Osteoblast (primary cell): ENCODE results near the gene SYT9. TPM values are rescaled to one million over a fixed set of nuclear protein-coding genes. Genes with fewer than 3 reads are reported as not detected.

ENCODE experiments used
- DNase-seq: peaks from one replicate; pipeline ENCODE4 v3.0.0; 2011; ENCODE audit warnings: low spot score, mixed read lengths; ENCODE audit not compliant: insufficient read length; ENCODE audit errors: missing footprints
- H2AFZ ChIP-seq: 2 replicates; pipeline ENCODE4 v1.6.0; 2011; ENCODE audit warnings: mild to moderate bottlenecking, low read length
- H3K27ac ChIP-seq: 2 replicates; pipeline ENCODE4 v1.5.1; 2011; ENCODE audit warnings: mild to moderate bottlenecking, low read depth, low read length, moderate library complexity
- H3K27me3 ChIP-seq: 2 replicates; pipeline ENCODE4 v1.6.0; 2012; ENCODE audit warnings: mild to moderate bottlenecking, control low read depth, inconsistent platforms, low read length, moderate library complexity; ENCODE audit not compliant: insufficient read depth
- H3K36me3 ChIP-seq: 2 replicates; pipeline ENCODE4 v1.5.1; 2011; ENCODE audit warnings: mild to moderate bottlenecking, low read length, control low read depth, moderate library complexity; ENCODE audit not compliant: insufficient read depth
- H3K4me1 ChIP-seq: 2 replicates; pipeline ENCODE4 v1.5.1; 2011; ENCODE audit warnings: mild to moderate bottlenecking, low read length, control low read depth, moderate library complexity; ENCODE audit not compliant: insufficient read depth
- H3K4me2 ChIP-seq: 2 replicates; pipeline ENCODE4 v1.6.0; 2011; ENCODE audit warnings: mild to moderate bottlenecking, low read length; ENCODE audit not compliant: insufficient read depth
- H3K4me3 ChIP-seq: fragments of 200-600 bp; sonication (generic); 3 replicates; pipeline ENCODE4 v1.5.1; 2012; ENCODE audit warnings: mild to moderate bottlenecking, low read length, inconsistent platforms; ENCODE audit not compliant: insufficient read depth
- H3K79me2 ChIP-seq: 2 replicates; pipeline ENCODE4 v1.6.0; 2012; ENCODE audit warnings: mild to moderate bottlenecking, low read length, control low read depth, inconsistent platforms; ENCODE audit not compliant: insufficient read depth
- H3K9me3 ChIP-seq: 2 replicates; pipeline ENCODE4 v1.5.1; 2011; ENCODE audit warnings: low read depth, low read length, control low read depth
- H4K20me1 ChIP-seq: 2 replicates; pipeline ENCODE4 v1.6.0; 2012; ENCODE audit warnings: mild to moderate bottlenecking, low read length, control low read depth; ENCODE audit not compliant: insufficient read depth
- CTCF ChIP-seq: IDR thresholded peaks from 2 replicates; pipeline ENCODE4 v1.5.1; 2011; ENCODE audit warnings: mild to moderate bottlenecking, low read depth, low read length, moderate library complexity; ENCODE audit errors: extremely low read depth
- total RNA-seq: library from RNA; depleted of rRNA; stranded (reverse); fragments of >200 nt; gene quantifications from 2 replicates; pipeline ENCODE4 v1.2.3, GENCODE V29; 2012

SYT9 gene
- total RNA-seq, 1 donor: not detected

GRCh38 chr11:7268758-7269157 is 17.1 kb downstream of the SYT9 start:
- H3K27ac ChIP-seq: no peak overlapping the region
- no peaks in the 10 kb centered on the region for H3K36me3 ChIP-seq
- no peaks in the 10 kb centered on the region for H3K27me3 ChIP-seq
- no peak overlapping the region for H2AFZ ChIP-seq
- no peaks in the 10 kb centered on the region for H3K9me3 ChIP-seq
- no peak overlapping the region for H3K4me2 ChIP-seq
- DNase-seq: no peak
- H3K4me3 ChIP-seq: no peak overlapping the region
- H4K20me1 ChIP-seq: no peaks in the 10 kb centered on the region
- H3K79me2 ChIP-seq: no peaks in the 10 kb centered on the region
- H3K4me1 ChIP-seq: no peaks in the 10 kb centered on the region
- no peak for TF ChIP-seq CTCF

GRCh38 chr11:7270233-7270865 is 18.6 kb downstream of the SYT9 start:
- Histone ChIP-seq H4K20me1 (no peaks in the 10 kb centered on the region), H2AFZ (no peak overlapping the region), H3K36me3 (no peaks in the 10 kb centered on the region), H3K4me1 (no peaks in the 10 kb centered on the region), H3K4me2 (no peak overlapping the region), H3K27ac (no peak overlapping the region), H3K79me2 (no peaks in the 10 kb centered on the region), H3K9me3 (no peaks in the 10 kb centered on the region), H3K4me3 (no peak overlapping the region), H3K27me3 (no peaks in the 10 kb centered on the region)
- DNase-seq: no peak
- TF ChIP-seq CTCF: no peak

GRCh38 chr11:7272373-7272772 is 20.7 kb downstream of the SYT9 start:
- Histone ChIP-seq H3K4me2 (no peak overlapping the region), H2AFZ (no peak overlapping the region), H3K9me3 (no peaks in the 10 kb centered on the region), H3K27me3 (no peaks in the 10 kb centered on the region), H4K20me1 (no peaks in the 10 kb centered on the region), H3K27ac (no peak overlapping the region), H3K4me3 (no peak overlapping the region), H3K4me1 (no peaks in the 10 kb centered on the region), H3K79me2 (no peaks in the 10 kb centered on the region), H3K36me3 (no peaks in the 10 kb centered on the region)
- no peak for DNase-seq
- no peak for TF ChIP-seq CTCF

GRCh38 chr11:7275133-7275532 is 23.4 kb downstream of the SYT9 start:
- H3K36me3 ChIP-seq: no peaks in the 10 kb centered on the region
- H3K27me3 ChIP-seq: no peaks in the 10 kb centered on the region
- no peak for DNase-seq
- no peak overlapping the region for H3K4me2 ChIP-seq
- no peak overlapping the region for H3K4me3 ChIP-seq
- no peaks in the 10 kb centered on the region for H3K79me2 ChIP-seq
- no peaks in the 10 kb centered on the region for H4K20me1 ChIP-seq
- no peak overlapping the region for H3K27ac ChIP-seq
- no peaks in the 10 kb centered on the region for H3K9me3 ChIP-seq
- no peaks in the 10 kb centered on the region for H3K4me1 ChIP-seq
- no peak for TF ChIP-seq CTCF
- H2AFZ ChIP-seq: no peak overlapping the region
